Mesendoderm (in vitro differentiated cells): ENCODE measurements around the gene LHX6.

Source experiments
- DNase-seq: peaks from one replicate; pipeline ENCODE4 v3.0.0; 2013
- H2AK5ac ChIP-seq: 2 replicates; pipeline ENCODE4 v1.6.1; 2013; ENCODE audit warnings: low read length, inconsistent platforms
- H2BK120ac ChIP-seq: 2 replicates; pipeline ENCODE4 v1.6.1; 2013; ENCODE audit warnings: low read depth, mild to moderate bottlenecking, low read length, moderate library complexity, mixed read lengths
- H2BK15ac ChIP-seq: replicated peaks from 2 replicates; pipeline ENCODE4 v1.6.1; 2013; ENCODE audit warnings: low read depth, mild to moderate bottlenecking, moderate library complexity
- H2BK5ac ChIP-seq: 2 replicates; pipeline ENCODE4 v1.6.1; 2013; ENCODE audit warnings: low read length, inconsistent platforms
- H3K18ac ChIP-seq: 2 replicates; pipeline ENCODE4 v1.6.1; 2013; ENCODE audit warnings: mild to moderate bottlenecking, low read length, mixed read lengths
- H3K23ac ChIP-seq: one replicate; pipeline ENCODE4 v1.6.1; 2013; ENCODE audit warnings: low read length
- H3K27ac ChIP-seq: 2 replicates; pipeline ENCODE4 v1.5.1; 2013; ENCODE audit warnings: low read depth, mild to moderate bottlenecking, inconsistent platforms, low read length, moderate library complexity
- H3K27me3 ChIP-seq: 2 replicates; pipeline ENCODE4 v1.6.1; 2013; ENCODE audit warnings: low read length, control low read depth, mild to moderate bottlenecking, inconsistent platforms; ENCODE audit not compliant: insufficient read depth, poor library complexity
- H3K36me3 ChIP-seq: 2 replicates; pipeline ENCODE4 v1.6.1; 2013; ENCODE audit warnings: low read length, inconsistent platforms; ENCODE audit not compliant: control insufficient read depth, insufficient read depth
- H3K4ac ChIP-seq: one replicate; pipeline ENCODE4 v1.6.1; 2013; ENCODE audit warnings: low read depth, mild to moderate bottlenecking, low read length, moderate library complexity
- H3K4me1 ChIP-seq: 2 replicates; pipeline ENCODE4 v1.6.1; 2013; ENCODE audit warnings: low read depth, low read length, inconsistent platforms; ENCODE audit not compliant: control insufficient read depth
- H3K4me2 ChIP-seq: 2 replicates; pipeline ENCODE4 v1.6.1; 2013; ENCODE audit warnings: low read length
- H3K4me3 ChIP-seq: 2 replicates; pipeline ENCODE4 v1.5.1; 2013; ENCODE audit warnings: mild to moderate bottlenecking, low read length
- H3K56ac ChIP-seq: one replicate; pipeline ENCODE4 v1.6.1; 2013; ENCODE audit warnings: low read length
- H3K79me1 ChIP-seq: 2 replicates; pipeline ENCODE4 v1.6.1; 2013; ENCODE audit warnings: low read length, inconsistent platforms
- H3K79me2 ChIP-seq: 2 replicates; pipeline ENCODE4 v1.6.1; 2013; ENCODE audit warnings: mild to moderate bottlenecking, low read length; ENCODE audit not compliant: control insufficient read depth, insufficient read depth
- H3K9ac ChIP-seq: 2 replicates; pipeline ENCODE4 v1.6.1; 2013; ENCODE audit warnings: low read length, inconsistent platforms
- H4K5ac ChIP-seq: one replicate; pipeline ENCODE4 v1.6.1; 2013; ENCODE audit warnings: low read length
- H4K8ac ChIP-seq: one replicate; pipeline ENCODE4 v1.6.1; 2013; ENCODE audit warnings: low read depth, mild to moderate bottlenecking, control low read depth, low read length, moderate library complexity
- WGBS: extraction: QIAGEN DNeasy Blood & Tissue Kit; methylation state at CpG from one replicate; pipeline ENCODE4 v1.1.7; 2013; ENCODE audit warnings: low lambda C conversion rate, missing lambda C conversion rate; ENCODE audit not compliant: insufficient coverage; ENCODE audit errors: extremely low coverage; 5-methylcytosine and 5-hydroxymethylcytosine counted together

The LHX6 gene

GRCh38 chr9:122265149-122265915 is 36.6 kb upstream of the LHX6 start:
- no peaks in the 10 kb centered on the region for H3K27me3 ChIP-seq
- H3K9ac ChIP-seq = peak overlapping the region; percentile 82
- no peak overlapping the region for H3K18ac ChIP-seq
- no CpG with 5 or more reads among the region's 17 CpGs for WGBS
- no peak overlapping the region for H3K27ac ChIP-seq
- peaks cover 1% of the 10 kb centered on the region for H3K36me3 ChIP-seq
- no peak overlapping the region for H3K4ac ChIP-seq
- peak overlapping the region; percentile 93 for H3K4me3 ChIP-seq
- H3K79me2 ChIP-seq = peaks cover 14% of the 10 kb centered on the region
- DNase-seq = peak; percentile 75
- peaks cover 4% of the 10 kb centered on the region for H3K4me1 ChIP-seq
- peaks cover 14% of the 10 kb centered on the region for H3K79me1 ChIP-seq
- peak overlapping the region; percentile 92 for H3K56ac ChIP-seq
- H4K8ac ChIP-seq = peak overlapping the region; percentile 57
- peak overlapping the region; percentile 23 for H4K5ac ChIP-seq
- no peak overlapping the region for H3K23ac ChIP-seq
- H2BK5ac ChIP-seq = no peak overlapping the region
- H2AK5ac ChIP-seq = no peak overlapping the region
- H2BK120ac ChIP-seq = no peak overlapping the region
- peak overlapping the region; percentile 57 for H3K4me2 ChIP-seq
- H2BK15ac ChIP-seq = no peak overlapping the region

GRCh38 chr9:122264360-122265148 is 35.8 kb upstream of the LHX6 start, which contains the start of the genes MRRF and RBM18:
Gene MRRF, plus strand, starts transcription at chr9:122264882. Its CDS starts 6,010 bp downstream, at chr9:122270892.
Gene RBM18, minus strand, starts transcription at chr9:122264840. Its CDS starts 3,348 bp downstream, at chr9:122261492.
- Histone ChIP-seq H3K56ac (peak within 1 kb of the TSS; percentile 92), H3K27me3 (no peaks in the 10 kb centered on the region), H3K79me1 (peaks cover 14% of the 10 kb centered on the region), H2AK5ac (no peak within 1 kb of the TSS), H3K79me2 (peaks cover 14% of the 10 kb centered on the region), H3K4me2 (peak within 1 kb of the TSS; percentile 88), H3K27ac (peak within 1 kb of the TSS; percentile 72), H3K36me3 (peaks cover 1% of the 10 kb centered on the region), H3K4me3 (peak within 1 kb of the TSS; percentile 93), H4K8ac (peak within 1 kb of the TSS; percentile 57), H3K4me1 (peaks cover 4% of the 10 kb centered on the region), H4K5ac (peak within 1 kb of the TSS; percentile 23), H3K23ac (no peak within 1 kb of the TSS), H3K18ac (no peak within 1 kb of the TSS), H3K9ac (peak within 1 kb of the TSS; percentile 82), H3K4ac (no peak within 1 kb of the TSS), H2BK120ac (no peak within 1 kb of the TSS), H2BK5ac (peak within 1 kb of the TSS; percentile 72), H2BK15ac (no peak within 1 kb of the TSS)
- peak; percentile 95 for DNase-seq
- WGBS = no CpG with 5 or more reads among the region's 60 CpGs

- Histone ChIP-seq H3K56ac (peak overlapping the region; percentile 92), H4K8ac (no peak overlapping the region), H2AK5ac (no peak overlapping the region), H3K36me3 (peaks cover 4% of the 10 kb centered on the region), H3K4ac (no peak overlapping the region), H3K9ac (peak overlapping the region; percentile 82), H2BK5ac (no peak overlapping the region), H3K4me1 (peaks cover 4% of the 10 kb centered on the region), H3K18ac (no peak overlapping the region), H3K4me3 (peak overlapping the region; percentile 93), H3K23ac (no peak overlapping the region), H2BK120ac (no peak overlapping the region), H3K79me2 (peaks cover 14% of the 10 kb centered on the region), H3K79me1 (peaks cover 14% of the 10 kb centered on the region), H2BK15ac (no peak overlapping the region), H3K27ac (no peak overlapping the region), H3K4me2 (peak overlapping the region; percentile 88), H4K5ac (no peak overlapping the region), H3K27me3 (no peaks in the 10 kb centered on the region)
- no CpG with 5 or more reads among the region's 13 CpGs for WGBS
- no peak for DNase-seq
Measured at GRCh38 chr9:122263699-122264349, 35.1 kb upstream of the LHX6 start.

- H3K27me3 ChIP-seq = no peaks in the 10 kb centered on the region
- H3K9ac ChIP-seq = no peak overlapping the region
- H2BK120ac ChIP-seq = no peak overlapping the region
- peaks cover 14% of the 10 kb centered on the region for H3K79me1 ChIP-seq
- no peak overlapping the region for H2BK15ac ChIP-seq
- no peak overlapping the region for H3K56ac ChIP-seq
- no peak for DNase-seq
- no CpG with 5 or more reads among the region's 1 CpG for WGBS
- no peak overlapping the region for H3K27ac ChIP-seq
- no peak overlapping the region for H3K4me2 ChIP-seq
- H4K8ac ChIP-seq = no peak overlapping the region
- H3K23ac ChIP-seq = no peak overlapping the region
- H3K4me1 ChIP-seq = peaks cover 4% of the 10 kb centered on the region
- H3K4me3 ChIP-seq = no peak overlapping the region
- no peak overlapping the region for H3K4ac ChIP-seq
- no peak overlapping the region for H2BK5ac ChIP-seq
- H2AK5ac ChIP-seq = no peak overlapping the region
- no peak overlapping the region for H3K18ac ChIP-seq
- H3K79me2 ChIP-seq = peaks cover 14% of the 10 kb centered on the region
- H3K36me3 ChIP-seq = peaks cover 4% of the 10 kb centered on the region
- no peak overlapping the region for H4K5ac ChIP-seq
Measured at GRCh38 chr9:122262073-122262472, 33.3 kb upstream of the LHX6 start.

GRCh38 chr9:122261469-122261881 is 32.7 kb upstream of the LHX6 start:
- no peak overlapping the region for H3K4ac ChIP-seq
- WGBS = no CpG with 5 or more reads among the region's 1 CpG
- H3K56ac ChIP-seq = no peak overlapping the region
- H3K79me1 ChIP-seq = peaks cover 14% of the 10 kb centered on the region
- H4K5ac ChIP-seq = no peak overlapping the region
- no peak overlapping the region for H2BK5ac ChIP-seq
- H2BK15ac ChIP-seq = no peak overlapping the region
- H2BK120ac ChIP-seq = no peak overlapping the region
- H3K36me3 ChIP-seq = peaks cover 4% of the 10 kb centered on the region
- H3K4me3 ChIP-seq = no peak overlapping the region
- DNase-seq = no peak
- H3K4me1 ChIP-seq = peaks cover 4% of the 10 kb centered on the region
- H3K9ac ChIP-seq = no peak overlapping the region
- H3K79me2 ChIP-seq = peaks cover 14% of the 10 kb centered on the region
- no peak overlapping the region for H4K8ac ChIP-seq
- no peak overlapping the region for H2AK5ac ChIP-seq
- H3K27me3 ChIP-seq = no peaks in the 10 kb centered on the region
- H3K18ac ChIP-seq = no peak overlapping the region
- no peak overlapping the region for H3K27ac ChIP-seq
- no peak overlapping the region for H3K23ac ChIP-seq
- H3K4me2 ChIP-seq = no peak overlapping the region
